ENCODE measurements around the gene QRSL1. TPM values are rescaled to one million over a fixed set of nuclear protein-coding genes. Genes with fewer than 3 reads are reported as not detected.
"Not testable (repeated sequence)": the region's sequence is repeated elsewhere in the genome, so short reads cannot be mapped to it uniquely, and the experiment has no call there.

Gene QRSL1
- total RNA-seq = 17.0 TPM

GRCh38 chr6:106629103-106629858, at the start of gene QRSL1, which contains the start of gene RTN4IP1:
Gene QRSL1, plus strand, starts transcription at chr6:106629578. Its CDS starts 104 bp downstream, at chr6:106629682.
Gene RTN4IP1, minus strand, starts transcription at chr6:106629498. Its CDS starts 477 bp downstream, at chr6:106629021.
- DNase-seq (ENCODE audit: low spot score) = peak; percentile 91

- no peak for DNase-seq (ENCODE audit: low spot score)
Observed at GRCh38 chr6:106581468-106581867, 47.9 kb upstream of the QRSL1 start.

GRCh38 chr6:106586815-106587415, 42.5 kb upstream of the QRSL1 start:
- DNase-seq (ENCODE audit: low spot score) = no peak

- DNase-seq (ENCODE audit: low spot score) = not testable (repeated sequence)
Observed at GRCh38 chr6:106588937-106589336, 40.4 kb upstream of the QRSL1 start.

- DNase-seq (ENCODE audit: low spot score) = no peak
Observed at GRCh38 chr6:106591111-106591825, 38.1 kb upstream of the QRSL1 start.

- DNase-seq (ENCODE audit: low spot score) = no peak
Observed at GRCh38 chr6:106599440-106599839, 29.9 kb upstream of the QRSL1 start.

- no peak for DNase-seq (ENCODE audit: low spot score)
Observed at GRCh38 chr6:106600329-106600728, 29.0 kb upstream of the QRSL1 start.

- no peak for DNase-seq (ENCODE audit: low spot score)
Observed at GRCh38 chr6:106608080-106608668, 21.2 kb upstream of the QRSL1 start.

GRCh38 chr6:106609699-106610098, 19.7 kb upstream of the QRSL1 start:
- DNase-seq (ENCODE audit: low spot score) = no peak

- DNase-seq (ENCODE audit: low spot score) = no peak
Observed at GRCh38 chr6:106611030-106611429, 18.3 kb upstream of the QRSL1 start.

GRCh38 chr6:106612671-106613416, 16.5 kb upstream of the QRSL1 start:
- DNase-seq (ENCODE audit: low spot score) = no peak

- DNase-seq (ENCODE audit: low spot score) = no peak
Observed at GRCh38 chr6:106613590-106613989, 15.8 kb upstream of the QRSL1 start.

GRCh38 chr6:106614166-106614565, 15.2 kb upstream of the QRSL1 start:
- no peak for DNase-seq (ENCODE audit: low spot score)

- DNase-seq (ENCODE audit: low spot score) = no peak
Observed at GRCh38 chr6:106614592-106615257, 14.7 kb upstream of the QRSL1 start.

GRCh38 chr6:106617302-106617701, 12.1 kb upstream of the QRSL1 start:
- DNase-seq (ENCODE audit: low spot score) = no peak

- DNase-seq (ENCODE audit: low spot score) = no peak
Observed at GRCh38 chr6:106617857-106618256, 11.5 kb upstream of the QRSL1 start.

GRCh38 chr6:106618324-106618723, 11.1 kb upstream of the QRSL1 start:
- DNase-seq (ENCODE audit: low spot score) = no peak

- DNase-seq (ENCODE audit: low spot score) = no peak
Observed at GRCh38 chr6:106619223-106619622, 10.2 kb upstream of the QRSL1 start.

- no peak for DNase-seq (ENCODE audit: low spot score)
Observed at GRCh38 chr6:106620931-106621672, 8.3 kb upstream of the QRSL1 start.

GRCh38 chr6:106622412-106622811, 7.0 kb upstream of the QRSL1 start:
- DNase-seq (ENCODE audit: low spot score) = no peak

All from ureter (tissue), 1 donor.